Small intestine (tissue), 7 donors: ENCODE data around the gene UPB1. TPM values are rescaled to one million over a fixed set of nuclear protein-coding genes. Genes with fewer than 3 reads are reported as not detected.

Experiments used
- DNase-seq, 2 donors: peaks; one replicate each; pipeline versions ENCODE4 v3.0.0 to v3.0.0-alpha.2; 2013
- FAIRE-seq: peaks from 2 replicates; lab custom pipeline; 2012; peaks lifted over from hg19 to GRCh38; lab: Jason Lieb, UNC
- H3K27ac ChIP-seq, 3 donors: one replicate each; pipeline ENCODE4 v1.5.1; 2013; ENCODE audit warnings: low read length in 2 of 3, mild to moderate bottlenecking in 2 of 3, control low read depth in 1 of 3, inconsistent platforms in 1 of 3, low read depth in 1 of 3, moderate library complexity in 1 of 3
- H3K27me3 ChIP-seq, 3 donors: one replicate each; pipeline ENCODE4 v1.6.1; 2013; ENCODE audit warnings: low read length in 3 of 3, inconsistent platforms in 1 of 3; ENCODE audit not compliant: control insufficient read depth in 3 of 3, insufficient read depth in 3 of 3
- H3K36me3 ChIP-seq, 3 donors: one replicate each; pipeline ENCODE4 v1.6.1; 2013; ENCODE audit warnings: low read length in 3 of 3, inconsistent platforms in 1 of 3, low read depth in 1 of 3, mild to moderate bottlenecking in 1 of 3, moderate library complexity in 1 of 3; ENCODE audit not compliant: control insufficient read depth in 3 of 3, insufficient read depth in 2 of 3
- H3K4me1 ChIP-seq, 3 donors: one replicate each; pipeline ENCODE4 v1.6.1; 2013; ENCODE audit warnings: low read length in 2 of 3, inconsistent platforms in 1 of 3, low read depth in 1 of 3, mild to moderate bottlenecking in 1 of 3, moderate library complexity in 1 of 3; ENCODE audit not compliant: control insufficient read depth in 3 of 3, insufficient read depth in 2 of 3
- H3K4me3 ChIP-seq, 3 donors: one replicate each; pipeline ENCODE4 v1.5.1; 2013; ENCODE audit warnings: low read length in 3 of 3, control low read depth in 1 of 3, inconsistent platforms in 1 of 3, low read depth in 1 of 3, mild to moderate bottlenecking in 1 of 3, moderate library complexity in 1 of 3
- H3K9me3 ChIP-seq, 2 donors: one replicate each; pipeline ENCODE4 v1.6.1; 2013; ENCODE audit warnings: low read depth in 1 of 2, low read length in 1 of 2; ENCODE audit not compliant: control insufficient read depth in 2 of 2, insufficient read depth in 1 of 2
- WGBS, 3 donors: extraction: QIAGEN DNeasy Blood & Tissue Kit; methylation state at CpG; one replicate each; pipeline ENCODE4 v1.1.7; 2013; 5-methylcytosine and 5-hydroxymethylcytosine counted together
- polyA plus RNA-seq, 4 donors: library from polyadenylated mRNA; stranded (reverse) in 3 of 4; unstranded in 1 of 4; fragments of 200-250 nt in 3 of 4; fragments of 120-200 nt in 1 of 4; gene quantifications; one replicate each; pipeline versions ENCODE4 v1.2.1 to v1.2.3, GENCODE V29; 2013
- donor health status: healthy with polysubstance abuse.
- donor health status: control.
- donor health status: control.
- donor health status: Bipolar disorder and iron deficiency.
- donor health status: healthy.

Gene UPB1
- polyA plus RNA-seq, 4 donors = 0.12 to 11.2 (median 3.1) TPM

DNA sequence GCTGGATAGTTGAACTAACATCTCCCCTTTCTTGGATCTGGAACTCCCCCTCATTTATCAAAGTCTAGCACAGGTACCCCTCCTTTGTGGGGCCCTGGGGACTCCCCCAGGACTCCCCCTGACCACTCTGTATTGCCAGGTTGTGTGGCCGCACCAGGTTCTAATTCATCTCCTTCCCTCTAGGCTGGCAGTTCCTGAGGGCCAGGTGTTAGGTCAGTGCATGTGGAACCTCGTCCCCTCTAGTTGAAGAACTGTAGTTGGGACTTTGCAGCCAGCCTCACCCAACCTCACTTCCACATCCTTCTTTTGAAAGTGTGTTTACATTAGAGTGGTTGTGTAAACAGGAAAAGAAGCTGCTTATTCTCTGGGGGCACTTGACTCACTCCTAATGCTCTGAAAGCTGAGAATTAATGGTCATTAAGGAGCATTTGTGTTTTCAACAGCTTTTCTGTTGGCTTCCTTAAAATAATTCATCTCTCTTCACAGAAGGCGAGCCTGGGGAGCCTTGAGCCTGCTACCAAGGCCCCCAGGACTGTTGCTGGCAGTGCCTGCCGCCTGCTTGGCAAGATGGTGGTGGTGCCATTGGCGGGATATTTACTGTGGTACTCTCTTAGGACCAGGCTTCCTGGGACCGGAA, 11.8 kb downstream of the UPB1 start:
- DNase-seq (peak; percentile 59 to 65), FAIRE-seq (no peak)
- Histone ChIP-seq H3K9me3 (no peaks in the 10 kb centered on the region), H3K27ac (peak overlapping the region in 2 of 3 donors; percentile 18 to 86), H3K4me3 (no peak overlapping the region), H3K27me3 (no peaks in the 10 kb centered on the region), H3K36me3 (peaks cover 0 to 6% (median 0%) of the 10 kb centered on the region in 3 donors), H3K4me1 (peaks cover 5 to 79% (median 8%) of the 10 kb centered on the region in 3 donors)
- WGBS, 3 donors = 51 to 68% (median 59%) methylated on average over 6 of the region's 6 CpGs

DNA sequence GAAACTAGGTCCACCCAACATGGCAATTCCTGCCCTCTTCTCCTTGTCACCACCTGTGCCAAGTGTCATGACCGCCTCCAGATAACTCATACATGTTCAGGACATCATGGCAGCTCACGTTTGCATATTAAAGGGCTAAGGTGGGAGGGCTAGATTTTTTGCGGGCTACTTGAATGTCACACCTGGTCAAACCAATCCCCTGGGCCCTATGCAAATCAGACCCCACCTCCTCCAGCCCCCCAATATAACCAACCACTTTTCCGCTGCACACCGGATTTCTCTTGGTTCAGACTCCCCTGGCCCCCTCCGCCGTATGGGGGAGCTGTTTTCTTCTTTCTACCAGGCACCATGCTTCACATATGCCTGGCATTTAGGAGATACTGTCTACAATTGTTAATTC, 12.6 kb downstream of the UPB1 start:
- Histone ChIP-seq H3K36me3 (peaks cover 0 to 6% (median 0%) of the 10 kb centered on the region in 3 donors), H3K27ac (peak overlapping the region in 1 of 3 donors; percentile 86), H3K4me3 (no peak overlapping the region), H3K27me3 (no peaks in the 10 kb centered on the region), H3K4me1 (peaks cover 8 to 75% (median 8%) of the 10 kb centered on the region in 3 donors), H3K9me3 (no peaks in the 10 kb centered on the region)
- 80 to 97% (median 82%) methylated on average over 7 of the region's 7 CpGs for WGBS, 3 donors
- DNase-seq (no peak), FAIRE-seq (no peak)

GRCh38 chr22:24510637-24511625, 15.8 kb downstream of the UPB1 start:
- Histone ChIP-seq H3K27ac (peak overlapping the region in 1 of 3 donors; percentile 61), H3K27me3 (no peaks in the 10 kb centered on the region)

GRCh38 chr22:24512043-24512442, 16.9 kb downstream of the UPB1 start:
- H3K36me3 ChIP-seq = peaks cover 0 to 6% (median 0%) of the 10 kb centered on the region in 3 donors
- no peaks in the 10 kb centered on the region for H3K9me3 ChIP-seq
- no peak for DNase-seq
- no peak for FAIRE-seq
- WGBS, 3 donors = 33 to 51% (median 48%) methylated on average over 3 of the region's 3 CpGs
- H3K27me3 ChIP-seq = no peaks in the 10 kb centered on the region
- H3K4me1 ChIP-seq = peaks cover 6 to 79% (median 7%) of the 10 kb centered on the region in 3 donors
- no peak overlapping the region for H3K4me3 ChIP-seq
- H3K27ac ChIP-seq = no peak overlapping the region

More at GRCh38 chr22:24510637-24511625, 15.8 kb downstream of the UPB1 start:
- 16 to 35% (median 31%) methylated on average over 10 of the region's 10 CpGs for WGBS, 3 donors
- Histone ChIP-seq H3K36me3 (peaks cover 0 to 6% (median 0%) of the 10 kb centered on the region in 3 donors), H3K4me3 (no peak overlapping the region), H3K4me1 (peaks cover 7 to 82% (median 8%) of the 10 kb centered on the region in 3 donors), H3K9me3 (no peaks in the 10 kb centered on the region)
- FAIRE-seq (no peak), DNase-seq (peak; percentile 37 to 75)

DNA sequence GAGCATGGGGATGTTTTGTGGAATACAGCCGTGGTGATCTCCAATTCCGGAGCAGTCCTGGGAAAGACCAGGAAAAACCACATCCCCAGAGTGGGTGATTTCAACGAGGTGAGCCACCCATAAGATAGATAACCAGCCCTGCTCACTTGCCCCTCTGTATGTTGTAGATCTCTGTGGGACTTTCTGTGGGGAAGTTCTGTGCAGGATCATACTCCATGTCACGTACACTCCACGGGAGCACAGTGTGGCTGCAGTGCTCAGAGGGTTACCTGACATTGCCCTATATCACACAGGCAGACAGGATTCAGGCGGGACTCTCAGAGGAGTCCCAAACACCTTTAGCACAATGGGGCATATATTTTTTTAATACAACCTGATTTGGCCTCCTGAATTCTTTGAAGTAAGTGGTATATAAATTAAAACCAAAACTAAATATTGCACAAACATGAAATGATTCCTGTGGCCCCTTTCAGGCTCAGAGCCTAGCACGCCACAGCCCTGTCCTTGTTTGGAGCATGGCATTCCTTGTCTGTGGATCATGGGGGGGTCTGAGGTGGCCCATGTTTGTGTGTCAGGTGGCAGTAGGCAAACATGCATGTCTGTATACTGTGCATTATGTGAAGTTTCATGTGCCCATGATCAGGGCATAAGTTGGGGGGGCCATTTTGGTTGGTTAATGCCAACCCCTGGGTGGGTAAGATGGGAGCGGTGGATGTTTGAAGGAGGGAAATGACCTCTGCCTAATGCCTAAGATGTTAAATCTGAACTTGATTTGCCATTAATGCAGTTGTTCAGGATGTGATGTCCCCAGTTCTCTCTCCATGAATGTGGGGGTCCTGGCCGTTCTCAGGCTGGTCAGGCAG, 18.5 kb downstream of the UPB1 start:
- Histone ChIP-seq H3K9me3 (no peaks in the 10 kb centered on the region), H3K4me3 (no peak overlapping the region), H3K36me3 (peaks cover 0 to 8% (median 0%) of the 10 kb centered on the region in 3 donors), H3K27ac (peak overlapping the region in 1 of 3 donors; percentile 90), H3K4me1 (peaks cover 2 to 74% (median 4%) of the 10 kb centered on the region in 3 donors), H3K27me3 (no peaks in the 10 kb centered on the region)
- FAIRE-seq (no peak), DNase-seq (no peak)
- 74 to 84% (median 76%) methylated on average over 9 of the region's 9 CpGs for whole genome bisulfite sequencing, 3 donors

- H3K36me3 ChIP-seq = peaks cover 0 to 8% (median 0%) of the 10 kb centered on the region in 3 donors
- FAIRE-seq = no peak
These were observed 19.3 kb downstream of the UPB1 start for GRCh38 chr22:24514241-24515026.

DNA sequence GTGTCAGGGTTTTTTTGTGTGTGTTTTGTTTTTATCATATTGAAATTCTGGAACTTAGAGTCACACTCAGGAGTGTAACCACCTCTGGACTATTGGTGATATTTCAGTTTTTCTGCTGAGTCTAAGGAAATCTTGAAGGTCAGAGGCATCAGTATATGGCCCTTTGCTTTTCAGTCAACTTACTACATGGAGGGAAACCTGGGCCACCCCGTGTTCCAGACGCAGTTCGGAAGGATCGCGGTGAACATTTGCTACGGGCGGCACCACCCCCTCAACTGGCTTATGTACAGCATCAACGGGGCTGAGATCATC, 19.9 kb downstream of the UPB1 start:
- WGBS, 3 donors = 86 to 90% (median 86%) methylated on average over 8 of the region's 8 CpGs
- DNase-seq (no peak), FAIRE-seq (no peak)
- H3K4me1 ChIP-seq = peaks cover 2 to 60% (median 4%) of the 10 kb centered on the region in 3 donors
- peaks cover 0 to 11% (median 0%) of the 10 kb centered on the region in 3 donors for H3K36me3 ChIP-seq
- H3K9me3 ChIP-seq = no peaks in the 10 kb centered on the region
- H3K4me3 ChIP-seq = no peak overlapping the region
- H3K27ac ChIP-seq = peak overlapping the region in 1 of 3 donors; percentile 90
- H3K27me3 ChIP-seq = no peaks in the 10 kb centered on the region

More at GRCh38 chr22:24514241-24515026, 19.3 kb downstream of the UPB1 start:
- Histone ChIP-seq H3K27ac (peak overlapping the region in 1 of 3 donors; percentile 90), H3K4me1 (peaks cover 2 to 66% (median 4%) of the 10 kb centered on the region in 3 donors), H3K27me3 (no peaks in the 10 kb centered on the region), H3K9me3 (no peaks in the 10 kb centered on the region), H3K4me3 (no peak overlapping the region)
- 25 to 55% (median 33%) methylated on average over 14 of the region's 14 CpGs for WGBS, 3 donors
- DNase-seq = peak; percentile 71 to 84
